Activated CD8-positive, alpha-beta memory T cell treated with anti-CD3 and anti-CD28 coated beads, Interleukin-2, amount 50 U/mL, for 24 hours (primary cell): ENCODE measurements around the gene MAPK4.

Experiments used
- DNase-seq: peaks from one replicate; pipeline ENCODE4 v3.0.0-alpha.2; 2020; ENCODE audit errors: extremely low read depth

The MAPK4 gene

DNA sequence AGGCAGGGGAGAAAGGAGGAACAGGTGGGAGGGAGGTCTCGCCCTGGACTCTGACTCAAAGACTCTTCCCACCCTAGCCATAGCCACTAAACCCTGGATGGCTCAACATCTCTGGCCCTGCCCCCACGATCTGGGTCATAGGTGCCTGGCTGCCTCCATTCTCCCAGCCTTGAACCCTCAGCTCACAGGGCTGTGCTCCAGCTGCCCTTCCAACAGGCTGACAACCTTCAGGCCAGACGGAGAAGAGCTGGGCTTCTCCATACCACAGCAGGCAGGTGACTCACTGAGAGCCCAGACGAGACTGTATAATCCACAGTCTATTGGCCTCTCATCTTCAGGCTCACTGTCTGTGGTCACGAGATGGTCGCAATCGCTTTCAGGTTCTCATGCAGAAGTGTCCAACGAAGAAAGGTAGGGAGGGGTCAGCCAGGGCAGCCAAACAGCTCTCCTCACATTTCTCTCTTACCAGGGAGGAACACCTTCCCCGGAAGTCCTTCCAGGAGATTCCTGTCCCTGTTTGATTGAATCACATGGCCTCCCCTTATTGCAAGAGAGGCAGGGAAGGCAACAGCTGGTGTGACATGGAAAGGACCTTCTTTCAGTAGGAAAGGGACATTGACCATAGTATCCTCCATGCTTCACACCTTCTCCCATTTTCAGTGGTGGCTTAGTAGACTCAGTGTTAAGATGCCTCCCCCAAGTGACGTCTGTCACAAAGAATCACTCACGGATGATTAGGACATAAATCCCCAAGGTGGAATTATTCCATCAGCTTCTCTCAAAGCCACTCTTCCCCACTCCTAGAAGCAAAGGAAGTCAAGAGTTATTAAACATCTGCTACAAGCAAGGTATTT, 159.8 kb downstream of the MAPK4 start:
- no peak for DNase-seq

DNA sequence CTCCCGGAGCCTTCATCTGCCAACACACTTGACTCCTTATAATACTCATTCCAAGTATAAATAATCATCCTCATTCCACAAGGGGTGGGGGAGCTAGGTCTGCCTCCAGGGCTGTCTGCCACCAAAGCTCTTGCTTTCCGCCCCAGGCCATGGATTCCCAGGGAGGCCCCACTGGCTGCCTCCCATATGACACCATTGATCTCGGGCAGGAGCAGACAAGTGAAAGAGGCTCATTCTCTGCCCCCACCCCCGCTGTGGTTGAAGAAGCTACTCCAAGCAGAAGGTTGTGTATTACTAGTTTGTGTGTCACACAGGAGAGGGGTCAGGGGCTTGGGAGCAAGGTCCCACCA, 160.4 kb downstream of the MAPK4 start:
- no peak for DNase-seq

DNA sequence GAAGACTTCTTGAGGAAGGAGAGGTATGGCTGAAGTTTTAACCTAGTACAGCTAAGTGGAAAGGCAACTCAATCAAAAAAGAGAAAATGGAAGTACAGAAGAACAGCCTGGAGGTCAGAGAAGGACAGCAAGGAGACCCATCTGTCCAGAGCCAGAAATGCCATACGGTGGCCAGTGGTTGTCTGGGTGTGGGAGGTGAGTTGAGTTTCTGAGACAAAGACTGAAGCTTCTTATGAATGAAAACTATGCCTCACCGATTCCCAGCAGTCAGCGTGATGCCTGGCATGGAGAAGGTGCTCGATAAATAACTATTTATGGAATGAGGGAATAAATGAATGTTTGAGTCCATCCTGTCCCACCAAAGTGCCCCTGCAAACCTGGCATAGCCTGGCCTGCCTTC, 161.1 kb downstream of the MAPK4 start:
- DNase-seq, result no peak

DNA sequence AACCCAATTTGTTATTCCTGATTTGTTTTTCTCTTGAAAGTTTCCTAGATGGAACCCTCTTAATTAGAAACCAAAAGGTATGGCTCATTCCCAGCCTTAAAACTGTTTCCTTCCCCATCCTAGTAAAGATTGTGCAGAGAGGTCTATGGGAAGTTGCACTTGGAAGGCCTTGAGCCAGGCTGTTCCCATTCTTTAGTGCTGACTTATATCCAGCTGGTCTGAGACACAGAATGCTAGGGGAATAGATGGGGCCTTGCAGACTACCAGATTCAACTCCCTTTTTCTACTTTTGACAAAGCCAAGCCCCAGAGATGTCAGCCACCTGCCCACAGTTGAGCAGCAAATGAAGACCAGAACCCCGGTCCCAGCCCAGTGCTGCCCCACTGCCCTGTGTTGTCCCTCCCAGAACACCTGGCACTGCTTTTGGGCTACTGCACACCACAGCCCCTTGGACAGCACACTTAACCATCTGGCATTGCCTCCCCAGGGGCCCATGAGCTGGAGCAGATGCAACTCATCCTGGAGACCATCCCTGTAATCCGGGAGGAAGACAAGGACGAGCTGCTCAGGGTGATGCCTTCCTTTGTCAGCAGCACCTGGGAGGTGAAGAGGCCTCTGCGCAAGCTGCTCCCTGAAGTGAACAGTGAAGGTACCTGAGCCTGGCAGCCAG, 161.7 kb downstream of the MAPK4 start:
- DNase-seq, result no peak

DNA sequence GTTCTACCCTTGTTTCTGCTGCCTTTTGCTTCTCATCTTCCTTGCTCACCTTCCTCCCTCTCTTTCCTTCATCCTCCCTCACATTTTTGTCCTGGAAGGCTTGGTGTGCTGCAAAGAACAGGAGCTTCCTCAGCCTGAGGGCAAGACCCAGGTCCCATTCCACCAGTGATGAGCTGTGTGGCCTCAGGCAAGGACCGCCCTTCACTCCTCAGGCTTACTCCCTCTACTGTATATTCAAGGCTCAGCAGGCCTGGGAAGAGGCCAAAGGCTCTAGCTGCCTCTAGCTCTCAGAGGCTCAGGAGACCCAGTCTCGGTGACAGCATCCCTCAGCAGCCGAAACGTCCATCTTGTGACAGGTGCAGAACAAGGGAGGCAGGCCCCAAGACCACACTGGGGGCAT, 162.4 kb downstream of the MAPK4 start:
- DNase-seq, result no peak

DNA sequence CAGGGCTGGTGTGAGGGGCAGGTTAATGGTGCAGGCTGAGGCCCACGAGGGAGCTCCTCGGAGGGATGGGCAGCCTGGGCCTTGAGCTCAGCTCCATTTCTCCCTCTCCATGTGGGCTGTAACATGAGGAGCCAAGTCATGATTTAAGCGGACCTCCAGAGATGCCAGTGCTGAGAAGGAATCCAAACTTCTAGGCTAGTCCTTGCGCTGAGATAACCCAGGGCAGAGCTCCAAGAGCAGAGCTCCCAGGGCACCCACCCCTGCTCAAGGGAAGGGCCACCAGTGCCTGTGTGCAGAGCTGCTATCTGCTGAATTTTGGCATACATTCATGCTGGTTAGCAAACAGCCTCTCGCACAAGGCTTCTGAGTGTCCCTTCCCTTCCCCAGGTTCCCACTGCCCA, 164.9 kb downstream of the MAPK4 start:
- no peak for DNase-seq

DNA sequence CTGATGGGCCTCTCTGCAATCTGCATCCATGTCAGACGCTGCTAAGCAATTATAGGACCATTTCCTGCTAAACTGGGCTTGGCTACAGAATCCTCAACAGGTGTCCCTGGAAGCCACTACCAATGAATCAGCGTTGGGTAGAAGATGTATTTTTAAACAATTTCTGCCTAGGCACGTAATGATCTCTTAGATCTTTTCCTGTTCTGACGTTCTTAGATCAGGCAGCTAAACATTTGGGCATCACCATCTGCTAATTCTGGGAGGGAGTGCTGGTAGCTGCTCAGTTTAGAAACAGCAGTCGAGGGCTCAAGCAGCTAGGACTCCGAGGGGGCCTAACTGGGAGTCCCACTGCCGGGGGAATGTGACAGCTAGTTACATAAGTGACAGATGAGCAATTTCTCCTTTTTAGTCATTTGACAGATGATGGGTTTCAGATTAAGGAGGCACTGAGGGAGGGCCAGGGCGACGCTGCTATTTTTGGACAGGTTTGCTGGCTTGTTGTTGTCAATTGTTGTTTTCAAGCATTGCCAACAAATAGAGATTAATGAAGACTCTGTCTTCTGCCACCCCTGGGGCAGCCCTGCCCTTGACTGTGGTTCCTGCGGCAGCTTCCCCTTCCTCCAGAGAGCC, 167.2 kb downstream of the MAPK4 start:
- no peak for DNase-seq

DNA sequence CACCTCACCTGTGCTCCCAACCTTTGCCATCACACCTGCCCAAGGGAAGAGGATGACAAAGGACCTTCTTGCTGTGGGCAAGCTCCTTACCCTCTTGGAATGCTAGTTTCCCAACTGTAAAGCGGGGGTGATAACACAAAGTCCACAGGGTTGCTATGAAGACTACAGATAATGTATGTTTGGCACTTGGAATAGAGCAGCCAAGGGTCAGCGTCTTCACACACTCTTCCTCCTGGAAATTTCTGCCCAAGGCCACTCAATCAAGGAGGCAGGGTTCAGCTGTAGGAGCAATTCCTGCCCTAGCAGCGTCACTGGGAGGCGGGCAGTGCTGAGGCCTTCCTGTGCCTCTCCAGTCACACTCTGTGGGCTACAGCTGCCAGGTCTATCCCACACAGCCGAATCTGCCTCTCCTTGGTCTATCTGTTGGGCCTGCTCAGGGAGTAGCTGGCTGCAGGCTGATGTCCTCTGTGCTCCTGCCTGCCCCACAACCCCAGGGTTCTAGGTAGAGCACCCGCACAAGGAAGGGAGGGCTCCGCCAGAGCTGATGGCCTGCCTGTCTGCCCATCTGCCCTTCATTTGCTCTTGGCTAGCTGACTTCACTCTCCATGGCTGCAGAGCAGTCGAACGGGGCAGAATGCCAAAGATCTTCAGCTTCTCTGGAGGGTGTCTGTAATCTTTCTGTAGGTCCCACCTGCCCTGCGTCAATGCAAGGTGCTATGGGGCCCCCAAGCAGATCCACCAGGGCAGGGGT, 168.0 kb downstream of the MAPK4 start:
- no peak for DNase-seq

DNA sequence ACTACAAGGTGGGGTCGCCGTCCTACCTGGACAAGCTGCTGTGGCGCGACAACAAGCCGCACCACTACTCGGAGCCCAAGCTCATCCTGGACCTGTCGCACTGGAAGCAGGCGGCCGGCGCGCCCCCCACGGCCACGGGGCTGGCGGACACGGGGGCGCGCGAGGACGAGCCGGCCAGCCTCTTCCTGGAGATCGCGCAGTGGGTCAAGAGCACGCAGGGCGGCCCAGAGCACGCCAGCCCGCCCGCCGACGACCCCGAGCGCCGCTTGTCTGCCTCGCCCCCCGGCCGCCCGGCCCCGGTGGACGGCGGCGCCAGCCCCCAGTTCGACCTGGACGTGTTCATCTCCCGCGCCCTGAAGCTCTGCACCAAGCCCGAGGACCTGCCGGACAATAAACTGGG, 169.5 kb downstream of the MAPK4 start:
- DNase-seq, result no peak

DNA sequence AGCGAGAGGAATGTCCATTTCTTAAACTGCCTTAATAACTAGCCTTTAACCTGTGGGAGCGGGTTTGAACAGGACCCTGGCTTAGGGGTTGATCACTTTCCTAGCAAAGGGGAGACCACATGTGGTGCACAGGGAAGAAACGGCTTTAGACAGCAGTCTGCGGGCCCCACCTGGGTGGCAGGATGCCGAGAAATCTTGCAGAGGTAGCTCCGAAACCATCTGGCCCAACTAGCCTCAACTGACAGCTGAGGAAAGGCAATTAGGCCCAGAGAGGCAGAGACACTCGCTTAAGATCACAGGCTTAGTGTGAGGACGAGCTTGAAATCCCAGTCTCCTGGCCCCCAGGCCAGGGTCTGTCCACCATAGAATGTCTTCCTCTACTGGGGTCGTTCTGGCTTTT, 170.1 kb downstream of the MAPK4 start:
- no peak for DNase-seq

DNA sequence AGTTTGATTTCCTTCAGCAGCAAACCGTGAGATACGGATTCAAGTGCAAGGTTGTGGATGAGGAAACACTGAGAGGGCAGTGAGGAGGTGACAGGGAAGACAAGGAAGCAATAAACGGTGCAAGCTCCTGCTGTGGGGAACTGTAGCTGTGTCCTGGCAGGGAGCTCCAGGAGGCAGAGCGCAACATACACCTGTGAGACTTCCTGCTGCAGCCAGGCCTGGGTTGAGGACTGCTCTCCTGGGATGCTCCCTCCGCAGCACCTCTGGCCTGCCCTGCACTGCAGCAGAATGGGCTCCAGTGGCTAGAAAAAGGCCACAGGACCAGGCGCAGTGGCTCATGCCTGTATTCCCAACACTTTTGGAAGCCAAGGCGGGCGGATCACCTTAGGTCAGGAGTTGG, 174.5 kb downstream of the MAPK4 start:
- no peak for DNase-seq

DNA sequence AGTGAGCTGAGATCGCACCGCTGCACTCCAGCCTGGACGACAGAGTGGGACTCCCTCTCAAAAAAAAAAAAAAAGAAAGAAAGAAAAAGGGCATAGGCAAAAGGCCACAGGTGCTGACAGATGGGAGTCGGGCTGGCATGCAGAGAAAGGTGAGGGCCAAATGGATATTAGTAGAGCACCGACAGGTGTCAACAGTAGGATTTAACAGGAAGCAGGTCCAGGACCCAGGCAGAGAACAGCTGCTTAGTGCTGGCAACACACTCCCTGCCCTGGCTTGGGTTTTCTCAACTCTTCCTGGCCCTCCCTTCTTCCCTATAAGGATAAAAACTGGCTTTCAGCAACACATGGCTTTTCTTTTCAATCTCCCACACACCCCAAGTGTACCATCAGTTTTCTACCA, 175.0 kb downstream of the MAPK4 start:
- DNase-seq, result no peak

DNA sequence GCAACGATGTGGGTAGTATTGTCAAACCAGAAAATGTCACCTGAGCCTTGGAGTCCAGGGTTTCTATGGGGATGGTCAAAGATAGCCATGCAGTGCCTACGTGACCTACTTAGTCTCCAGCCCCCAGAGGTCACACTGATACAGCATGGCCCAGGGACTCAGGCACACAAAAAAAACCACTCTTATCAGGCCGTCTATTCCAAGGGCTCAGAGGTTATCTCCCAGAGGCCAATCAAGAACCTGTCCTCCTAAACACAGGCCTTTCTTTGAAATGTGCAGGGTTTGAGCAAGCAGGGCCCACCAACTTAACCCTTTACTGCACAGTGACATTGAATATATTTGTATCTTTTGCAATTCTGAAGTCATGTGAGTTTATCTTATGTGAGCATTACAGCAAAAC, 177.2 kb downstream of the MAPK4 start:
- no peak for DNase-seq

DNA sequence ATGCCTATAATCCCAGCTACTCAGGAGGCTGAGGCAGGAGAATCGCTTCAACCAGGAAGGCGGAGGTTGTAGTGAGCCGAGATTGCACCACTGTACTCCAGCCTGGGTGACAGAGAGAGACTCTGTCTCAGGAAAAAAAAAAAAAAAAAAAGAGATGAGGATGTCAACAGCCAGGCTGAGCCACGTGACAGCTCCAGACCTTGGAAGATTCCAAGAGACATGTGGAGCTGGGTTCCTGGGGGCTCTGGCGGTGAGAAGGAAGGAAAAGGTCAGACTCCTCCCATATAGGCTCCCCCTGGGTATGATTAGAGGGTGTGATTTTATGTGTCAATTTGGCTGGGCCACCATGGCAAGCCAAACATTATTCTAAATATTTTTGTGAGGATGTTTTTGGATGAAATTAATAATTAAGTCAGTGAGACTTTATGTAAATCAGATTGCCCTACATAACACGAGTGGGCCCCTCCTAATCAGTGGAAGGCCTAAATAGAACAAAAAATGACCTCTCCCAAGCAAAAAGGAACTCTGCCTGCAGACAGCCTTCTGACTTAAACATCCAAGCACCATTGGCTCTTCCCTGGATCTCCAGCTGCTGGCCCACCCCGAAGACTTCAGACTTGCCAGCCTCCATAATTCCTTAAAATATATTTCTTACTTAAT, 178.3 kb downstream of the MAPK4 start:
- DNase-seq, result no peak

DNA sequence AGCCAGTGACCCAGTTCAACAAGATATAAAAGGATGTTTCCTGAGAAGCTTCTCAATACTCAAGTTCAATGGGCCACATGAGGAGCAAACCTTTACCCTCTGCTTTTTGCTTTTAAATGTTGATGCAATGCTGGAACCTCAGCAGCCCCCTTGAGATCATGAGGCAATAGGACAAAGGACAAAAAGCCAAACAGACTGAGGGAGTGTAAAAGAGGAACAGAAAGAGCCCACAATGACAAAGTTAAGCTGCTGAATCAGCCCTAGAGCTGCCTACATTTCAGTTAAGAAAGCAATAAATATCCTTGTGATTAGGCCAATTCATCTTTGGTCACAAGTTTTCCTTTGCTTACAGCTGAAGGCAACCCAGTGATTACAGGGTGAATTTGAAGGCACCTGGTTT, 183.1 kb downstream of the MAPK4 start:
- no peak for DNase-seq

DNA sequence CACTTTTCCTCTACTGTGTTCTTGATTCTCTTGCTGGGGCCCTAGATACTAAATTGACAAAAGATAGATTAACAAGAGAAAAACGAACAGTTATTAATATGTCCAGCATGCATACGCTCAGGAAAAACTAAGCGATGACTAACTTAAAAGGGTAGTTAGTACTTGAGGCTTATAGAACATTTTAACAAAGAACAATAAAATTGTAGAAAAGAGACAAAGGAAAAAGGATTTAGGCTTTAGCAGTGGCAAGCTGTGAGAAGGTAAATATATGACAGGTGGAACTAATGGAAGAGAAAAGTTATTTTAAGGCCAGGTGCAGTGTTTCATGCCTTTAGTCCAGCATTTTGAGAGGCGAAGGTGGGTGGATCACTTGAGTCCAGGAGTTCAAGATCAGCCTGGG, 184.4 kb downstream of the MAPK4 start:
- DNase-seq, result no peak

DNA sequence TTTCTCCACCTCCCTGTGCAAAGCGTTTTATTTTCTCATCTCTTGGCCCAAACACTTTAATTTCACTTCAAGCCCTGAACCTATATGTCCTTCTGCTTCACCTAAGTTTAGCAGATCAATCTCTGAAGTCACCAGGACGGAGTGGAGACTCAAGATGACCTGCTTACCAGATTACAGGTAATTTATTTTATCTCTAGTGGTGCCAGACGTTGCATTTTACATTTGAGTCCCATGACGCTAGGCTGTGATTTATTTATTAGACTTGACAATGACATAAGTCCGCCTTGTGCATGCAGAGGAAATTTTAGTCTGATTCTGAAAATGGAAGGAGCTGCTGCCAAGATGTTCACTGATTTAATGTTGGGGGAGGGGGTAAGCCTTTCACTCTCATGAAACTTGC, 186.1 kb downstream of the MAPK4 start:
- no peak for DNase-seq

DNA sequence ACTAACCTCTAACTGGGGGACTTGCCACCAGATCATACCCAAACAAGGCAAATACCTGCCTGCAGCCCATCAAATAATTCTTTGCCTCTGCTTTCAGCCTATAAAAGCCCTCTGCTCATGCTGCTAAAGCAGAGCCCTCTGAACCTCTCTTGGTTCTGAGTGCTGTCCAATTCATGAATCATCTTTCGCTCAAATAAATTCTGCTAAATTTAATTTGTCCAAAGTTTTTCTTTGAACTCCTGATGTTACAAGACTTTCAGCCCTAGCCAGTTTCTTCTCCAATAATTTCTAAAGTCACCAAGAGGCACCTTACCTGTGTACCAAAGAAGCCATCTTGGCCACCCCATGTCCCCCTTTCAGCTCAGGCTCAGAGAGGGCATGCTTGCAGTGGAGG, 188.0 kb downstream of the MAPK4 start:
- no peak for DNase-seq

DNA sequence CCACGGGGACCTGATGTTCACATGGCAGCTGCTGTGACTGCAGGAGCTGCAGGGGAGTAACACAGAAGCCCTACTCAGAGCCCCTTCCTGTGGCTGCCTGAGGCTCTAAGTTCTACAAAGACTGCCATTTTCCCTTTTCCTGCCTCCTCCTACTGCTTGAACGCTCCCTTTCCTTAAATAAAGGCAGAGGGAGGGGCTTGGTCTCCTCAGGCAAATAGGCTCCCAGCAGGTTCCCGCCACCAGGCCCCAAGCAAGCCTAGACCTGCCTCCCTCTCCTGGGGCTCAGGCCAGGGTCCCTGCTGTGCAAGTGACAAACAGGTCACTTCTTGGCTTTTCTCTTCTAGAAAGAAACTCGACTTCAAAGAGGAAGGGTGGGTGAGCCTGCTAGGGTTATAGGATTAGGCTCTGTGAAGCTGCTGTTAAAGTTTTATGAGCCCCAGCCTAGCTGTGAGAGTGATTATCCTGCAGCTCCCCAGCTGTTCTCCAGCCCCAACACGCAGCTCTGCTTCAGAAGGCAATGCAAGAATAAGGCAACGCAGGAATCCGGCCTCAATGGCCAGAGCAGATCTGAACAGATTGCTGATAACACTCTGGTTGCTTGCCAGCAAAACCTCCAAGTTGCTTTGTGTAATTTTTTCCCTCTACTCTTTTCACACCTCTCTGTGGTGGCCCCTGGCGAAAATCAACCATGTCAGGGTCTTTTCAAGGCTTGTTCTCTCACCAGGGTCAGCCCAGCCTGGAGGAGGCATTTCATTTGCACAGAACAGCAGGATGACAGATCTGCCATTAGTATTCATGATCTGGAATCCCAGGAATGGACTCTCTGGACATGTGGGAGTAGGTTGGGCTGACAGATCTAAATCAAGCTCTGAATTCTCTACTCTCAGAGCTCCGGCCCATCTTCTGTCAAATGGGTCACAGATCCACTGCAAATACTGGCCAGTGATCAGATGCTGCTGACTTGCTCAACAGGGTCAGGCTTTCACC, 188.6 kb downstream of the MAPK4 start:
- no peak for DNase-seq

DNA sequence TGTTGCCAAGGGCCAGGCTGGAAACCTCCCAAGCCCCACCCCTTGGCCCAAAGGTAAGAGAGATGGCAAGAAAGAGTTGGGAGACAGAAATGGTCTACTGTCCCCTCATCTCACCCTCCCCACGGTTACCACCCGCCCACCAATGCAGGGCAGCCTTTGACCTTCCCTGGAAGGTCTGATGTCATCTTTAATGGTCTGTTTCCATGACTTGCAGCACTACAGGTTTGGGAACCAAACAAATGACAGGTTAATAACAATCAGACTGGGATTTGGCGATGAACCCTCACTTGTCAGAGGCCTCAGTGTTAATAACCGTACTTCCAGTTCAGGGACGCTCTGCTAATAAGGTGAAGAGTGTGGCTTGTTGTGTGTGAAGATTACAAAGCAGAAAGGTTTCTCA, 189.5 kb downstream of the MAPK4 start:
- no peak for DNase-seq

DNA sequence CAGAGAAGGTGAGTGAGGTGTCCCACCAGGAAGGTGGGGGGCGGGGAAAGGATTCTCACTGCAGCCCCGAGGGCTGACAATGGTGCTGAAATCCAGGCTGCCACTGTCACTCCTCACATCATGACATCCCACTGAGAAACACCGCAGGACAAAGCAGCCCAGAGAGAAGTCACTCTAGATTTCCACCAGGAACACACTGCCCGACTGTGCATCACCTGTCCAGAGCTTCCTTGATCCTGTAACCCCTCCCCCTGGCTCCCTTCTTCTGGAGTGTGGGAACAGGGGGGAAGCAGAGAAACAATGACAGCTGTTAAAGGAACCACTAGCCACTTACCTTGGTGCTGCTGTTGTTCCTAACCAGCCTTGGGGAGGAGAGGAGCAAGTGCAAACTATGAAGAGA, 190.1 kb downstream of the MAPK4 start:
- no peak for DNase-seq
